DMS114 treated with DMSO at 0.1 percent for 48 hours (cell line): ENCODE data around the gene RIIAD1.
"Not testable (repeated sequence)": the region's sequence is repeated elsewhere in the genome, so short reads cannot be mapped to it uniquely, and the experiment has no call there.

Experiments
- DNase-seq: peaks from one replicate; lab custom pipeline; 2025; ENCODE audit not compliant: unreplicated experiment; lab: John Stamatoyannopoulos, UW

Gene RIIAD1

DNA sequence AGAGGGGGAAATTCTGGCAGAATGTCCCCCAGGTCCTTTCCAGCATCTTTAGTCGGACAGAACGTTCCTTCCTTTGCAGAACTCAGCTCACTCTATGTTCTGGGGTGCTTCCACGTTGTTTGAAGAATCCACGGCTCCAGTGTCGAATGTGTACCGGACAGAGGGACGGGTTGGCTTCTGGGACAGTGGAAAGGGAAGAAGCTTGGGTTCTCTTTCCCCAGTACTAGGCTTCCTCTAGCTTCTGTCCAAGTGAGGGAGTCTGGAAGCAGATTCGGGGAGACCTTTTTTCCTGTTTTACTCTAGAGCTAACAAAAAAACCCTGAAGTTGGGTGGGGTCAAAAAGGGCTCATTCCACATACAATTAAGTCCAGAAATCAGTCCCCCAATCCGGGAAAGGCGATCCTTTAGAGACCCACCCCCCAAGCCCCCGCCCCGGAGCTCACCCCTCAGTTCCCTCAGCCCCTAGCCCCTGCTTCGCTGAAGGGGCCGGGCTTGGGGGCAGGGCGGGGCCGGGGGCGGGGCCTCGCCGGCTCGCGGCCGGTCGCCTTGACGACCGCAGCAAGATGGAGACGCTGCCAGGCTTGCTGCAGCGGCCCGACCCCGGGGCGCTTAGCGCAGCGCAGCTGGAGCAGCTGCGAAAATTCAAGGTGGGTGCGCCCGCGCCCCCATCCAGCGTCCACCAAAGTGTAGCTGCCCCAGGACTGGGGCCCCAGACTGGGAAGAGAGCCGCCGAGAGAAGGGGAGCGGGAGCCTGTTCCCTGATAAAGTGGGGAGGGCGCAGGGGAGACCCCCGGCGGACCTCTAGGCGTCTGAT is at the start of gene RIIAD1:
TSS of gene RIIAD1 (plus strand) at position 549 of the 814 bp plus-strand sequence. CDS start at position 564, 15 bp downstream.
- no peak for DNase-seq

DNA sequence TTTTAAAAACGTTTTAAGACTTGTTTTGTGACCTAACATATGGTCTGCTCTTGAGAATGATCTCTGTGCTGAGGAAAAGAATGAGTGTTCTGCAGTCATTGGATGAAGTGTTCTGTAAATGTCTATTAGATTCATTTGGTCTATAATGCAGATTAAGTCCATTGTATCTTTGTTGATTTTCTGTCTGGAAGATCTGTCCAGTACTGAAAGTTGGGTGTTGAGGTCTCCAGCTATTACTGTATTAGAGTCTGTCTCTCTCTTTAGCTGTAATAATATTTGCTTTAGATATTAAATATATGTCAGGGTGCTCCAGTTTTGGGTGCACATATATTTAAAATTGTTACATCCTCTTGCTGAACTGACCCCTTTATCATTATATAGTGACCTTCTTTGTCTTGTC is 47.9 kb upstream of the RIIAD1 start:
- DNase-seq: no peak

GRCh38 chr1:151680391-151680790 is 40.9 kb upstream of the RIIAD1 start:
- no peak for DNase-seq

- no peak for DNase-seq
Observed at GRCh38 chr1:151680826-151681225, 40.5 kb upstream of the RIIAD1 start.

- DNase-seq: no peak
Observed at GRCh38 chr1:151681923-151682322, 39.4 kb upstream of the RIIAD1 start.

- not testable (repeated sequence) for DNase-seq
Observed at GRCh38 chr1:151682901-151683300, 38.4 kb upstream of the RIIAD1 start.

DNA sequence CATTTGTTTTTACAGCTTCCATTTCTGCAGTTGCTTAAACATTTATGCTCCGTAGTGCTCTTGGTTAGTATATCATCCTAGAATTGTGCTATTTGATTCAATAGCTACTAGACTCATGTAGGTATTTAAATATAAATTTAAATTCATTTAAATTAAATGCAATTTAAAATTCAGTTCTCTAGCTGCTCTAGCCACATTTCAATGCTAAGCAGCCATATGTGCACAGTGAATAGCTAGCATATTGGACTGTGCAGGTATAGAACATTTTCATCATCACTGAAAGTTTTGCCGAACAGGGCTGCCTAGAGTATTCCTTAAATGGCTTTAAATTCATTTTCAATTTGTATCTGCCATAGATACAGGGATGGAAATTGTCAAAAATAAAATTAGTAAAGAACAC is 37.2 kb upstream of the RIIAD1 start:
- DNase-seq: no peak

DNA sequence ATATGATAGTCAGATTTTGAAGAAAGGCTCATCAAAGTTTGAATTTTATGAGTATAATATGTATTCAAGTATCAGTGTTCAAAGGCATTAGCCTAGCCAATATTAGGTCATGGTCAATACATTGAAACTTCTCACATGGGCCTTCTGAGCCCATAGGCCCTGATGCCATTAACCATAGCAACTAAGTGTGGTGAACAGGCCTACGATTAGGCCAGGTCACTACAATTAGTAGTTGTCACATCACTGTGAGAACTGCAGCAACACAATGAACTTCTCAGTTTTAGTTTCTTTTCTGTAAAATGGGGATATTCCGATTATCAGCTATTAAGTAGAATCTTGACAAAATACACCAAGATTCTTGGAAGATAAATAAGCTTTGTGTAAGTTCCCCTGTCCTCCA is 34.8 kb upstream of the RIIAD1 start:
- no peak for DNase-seq

GRCh38 chr1:151689494-151689893 is 31.8 kb upstream of the RIIAD1 start:
- DNase-seq: no peak

GRCh38 chr1:151692226-151692625 is 29.1 kb upstream of the RIIAD1 start:
- DNase-seq: no peak

GRCh38 chr1:151693057-151693651 is 28.2 kb upstream of the RIIAD1 start:
- peak; percentile 82 for DNase-seq

DNA sequence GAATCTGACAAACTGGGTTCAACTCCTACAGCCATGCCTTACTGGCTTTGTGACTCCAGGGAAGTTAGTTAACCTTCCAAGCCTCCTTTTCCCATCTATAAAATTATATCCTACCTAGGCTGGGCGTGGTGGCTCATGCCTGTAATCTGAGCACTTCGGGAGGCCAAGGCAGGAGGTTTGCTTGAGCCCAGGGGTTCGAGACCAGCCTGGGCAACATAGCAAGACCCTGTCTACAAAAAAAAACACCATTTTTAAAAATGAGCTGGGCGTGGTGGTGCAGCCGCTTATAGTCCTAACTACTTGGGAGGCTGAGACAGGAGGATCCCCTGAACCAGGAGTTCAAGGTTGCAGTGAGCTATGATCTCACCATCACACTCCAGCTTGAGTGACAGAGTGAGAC is 19.8 kb upstream of the RIIAD1 start:
- no peak for DNase-seq

DNA sequence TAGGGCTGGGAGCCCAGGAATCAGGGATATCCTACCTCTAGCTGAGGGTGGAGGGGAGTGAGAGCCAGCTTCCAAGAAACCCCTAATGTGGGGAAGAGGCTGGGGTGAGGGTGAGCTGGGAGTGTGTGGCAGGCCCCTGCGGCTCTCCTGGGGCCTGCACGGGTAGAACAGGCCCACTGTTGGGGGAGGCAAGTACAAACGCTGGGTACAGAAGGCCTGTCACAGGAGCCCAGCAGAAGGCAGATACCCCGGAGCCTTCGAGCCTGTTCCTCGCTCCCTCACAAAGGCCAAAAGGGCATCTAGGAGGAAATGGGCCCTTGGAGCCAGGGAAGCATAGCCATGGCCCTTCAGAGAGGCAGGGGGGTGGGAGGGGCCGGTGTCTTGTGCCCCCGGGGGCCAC is 18.4 kb upstream of the RIIAD1 start:
- no peak for DNase-seq

DNA sequence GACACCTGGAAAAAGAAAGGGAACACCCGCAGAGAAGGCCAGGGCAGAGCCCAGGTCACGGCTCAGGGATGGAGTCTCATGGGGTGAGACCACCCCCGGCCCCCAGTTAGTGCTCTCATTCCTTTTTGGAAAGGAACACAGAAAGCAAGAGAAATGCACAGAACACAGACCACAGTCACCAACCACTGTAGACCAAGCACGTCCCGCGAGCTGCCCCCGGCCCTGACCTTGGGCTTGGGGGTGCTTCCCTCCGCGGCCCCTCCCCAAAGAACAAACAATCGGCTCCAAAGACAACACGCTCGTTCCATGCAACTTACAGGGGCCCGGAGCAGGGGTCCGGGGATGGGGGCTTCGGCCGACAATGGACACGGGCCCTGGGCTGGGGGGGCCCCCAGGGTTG is 17.5 kb upstream of the RIIAD1 start:
- no peak for DNase-seq

DNA sequence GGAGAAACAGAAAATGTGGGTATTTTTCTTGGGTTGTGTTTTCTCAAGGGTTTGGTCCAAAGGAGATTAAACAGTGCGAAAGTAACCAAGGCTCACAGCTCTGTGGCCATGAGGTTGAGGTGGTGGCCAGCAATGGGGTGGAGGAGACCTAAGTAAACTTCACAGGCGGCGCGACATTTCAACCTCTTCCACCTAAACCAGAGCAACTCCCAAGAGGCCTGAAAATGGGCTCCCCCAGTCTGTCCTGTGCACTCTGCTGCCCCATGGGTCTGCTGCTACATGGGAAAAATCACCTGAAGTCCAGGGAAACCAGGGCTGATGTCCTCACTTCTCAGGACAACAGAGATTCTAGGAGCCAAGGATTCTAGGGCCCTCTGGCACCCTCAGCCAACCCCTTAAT is 17.1 kb upstream of the RIIAD1 start:
- DNase-seq: no peak

GRCh38 chr1:151705146-151705545 is 16.2 kb upstream of the RIIAD1 start:
- no peak for DNase-seq

- no peak for DNase-seq
Observed at GRCh38 chr1:151705753-151706463, 15.4 kb upstream of the RIIAD1 start.

- no peak for DNase-seq
Observed at GRCh38 chr1:151706464-151707415, 14.6 kb upstream of the RIIAD1 start.

DNA sequence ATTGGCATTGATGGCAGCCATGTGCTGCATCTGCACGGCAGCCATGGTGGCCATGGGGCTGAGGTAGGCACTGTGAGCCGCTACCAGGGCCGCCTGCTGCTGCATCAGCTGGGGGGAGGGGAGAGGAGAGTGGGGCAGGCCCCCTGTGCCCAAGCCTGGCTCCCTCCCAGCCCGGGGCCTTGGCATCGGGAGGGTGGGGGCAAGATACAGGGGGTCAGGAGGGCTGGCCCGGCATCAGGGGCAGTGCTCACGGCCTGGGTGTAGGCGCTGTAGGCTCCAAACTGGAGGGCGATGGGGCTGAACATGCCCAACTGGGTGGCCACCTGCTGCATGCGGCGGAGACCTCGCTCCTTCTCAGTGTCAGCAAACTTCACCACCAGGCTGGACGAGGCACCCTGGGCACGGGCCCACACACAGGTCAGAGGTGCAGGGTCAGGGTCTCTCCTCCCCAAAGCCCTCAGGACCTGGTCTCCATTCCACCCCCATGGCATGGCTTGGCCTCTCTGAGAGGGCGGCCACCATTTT is 13.7 kb upstream of the RIIAD1 start:
- DNase-seq: no peak

GRCh38 chr1:151708891-151709290 is 12.4 kb upstream of the RIIAD1 start:
- DNase-seq: no peak
